ENCODE data around the gene DGKG.

Gene DGKG

GRCh38 chr3:186214670-186215069 lies 147.4 kb downstream of the DGKG start:
- Histone ChIP-seq H3K9ac (ENCODE audit: low read length) (no peak overlapping the region), H3K36me3 (ENCODE audit: insufficient read depth, low read length) (no peaks in the 10 kb centered on the region), H3K9me3 (ENCODE audit: low read length) (no peaks in the 10 kb centered on the region), H3K4me3 (ENCODE audit: low read depth in 1 of 2, low read length in 2 of 2) (no peak overlapping the region), H3K27ac (ENCODE audit: low read depth, low read length) (no peak overlapping the region), H3K4me1 (ENCODE audit: insufficient read depth, low read length) (peaks cover 13% of the 10 kb centered on the region), H3K27me3 (ENCODE audit: control insufficient read depth in 1 of 2, insufficient read depth in 2 of 2, low read length in 2 of 2) (no peaks in the 10 kb centered on the region)

GRCh38 chr3:186213946-186214345 lies 148.1 kb downstream of the DGKG start:
- H3K9me3 ChIP-seq (ENCODE audit: low read length), result no peaks in the 10 kb centered on the region
- no peak overlapping the region for H3K9ac ChIP-seq (ENCODE audit: low read length)
- H3K4me1 ChIP-seq (ENCODE audit: insufficient read depth, low read length), result peaks cover 15% of the 10 kb centered on the region
- H3K27me3 ChIP-seq (ENCODE audit: control insufficient read depth in 1 of 2, insufficient read depth in 2 of 2, low read length in 2 of 2), result no peaks in the 10 kb centered on the region
- no peak overlapping the region for H3K27ac ChIP-seq (ENCODE audit: low read depth, low read length)
- H3K36me3 ChIP-seq (ENCODE audit: insufficient read depth, low read length), result no peaks in the 10 kb centered on the region
- H3K4me3 ChIP-seq (ENCODE audit: low read depth in 1 of 2, low read length in 2 of 2), result no peak overlapping the region

- H3K27ac ChIP-seq (ENCODE audit: low read depth, low read length), result no peak overlapping the region
- no peaks in the 10 kb centered on the region for H3K9me3 ChIP-seq (ENCODE audit: low read length)
- no peaks in the 10 kb centered on the region for H3K36me3 ChIP-seq (ENCODE audit: insufficient read depth, low read length)
- no peaks in the 10 kb centered on the region for H3K27me3 ChIP-seq (ENCODE audit: control insufficient read depth in 1 of 2, insufficient read depth in 2 of 2, low read length in 2 of 2)
- H3K9ac ChIP-seq (ENCODE audit: low read length), result no peak overlapping the region
- H3K4me3 ChIP-seq (ENCODE audit: low read depth in 1 of 2, low read length in 2 of 2), result no peak overlapping the region
- H3K4me1 ChIP-seq (ENCODE audit: insufficient read depth, low read length), result peaks cover 19% of the 10 kb centered on the region
Measured at GRCh38 chr3:186212611-186213010, 149.4 kb downstream of the DGKG start.

- Histone ChIP-seq H3K4me1 (ENCODE audit: insufficient read depth, low read length) (peaks cover 19% of the 10 kb centered on the region), H3K27me3 (ENCODE audit: control insufficient read depth in 1 of 2, insufficient read depth in 2 of 2, low read length in 2 of 2) (no peaks in the 10 kb centered on the region), H3K9ac (ENCODE audit: low read length) (no peak overlapping the region), H3K9me3 (ENCODE audit: low read length) (no peaks in the 10 kb centered on the region), H3K36me3 (ENCODE audit: insufficient read depth, low read length) (no peaks in the 10 kb centered on the region), H3K4me3 (ENCODE audit: low read depth in 1 of 2, low read length in 2 of 2) (peak overlapping the region in 1 of 2 donors; percentile 9), H3K27ac (ENCODE audit: low read depth, low read length) (peak overlapping the region; percentile 43)
Measured at GRCh38 chr3:186210852-186211500, 151.1 kb downstream of the DGKG start.

- Histone ChIP-seq H3K9me3 (ENCODE audit: low read length) (no peaks in the 10 kb centered on the region), H3K36me3 (ENCODE audit: insufficient read depth, low read length) (no peaks in the 10 kb centered on the region), H3K4me3 (ENCODE audit: low read depth in 1 of 2, low read length in 2 of 2) (peak overlapping the region in 1 of 2 donors; percentile 9), H3K9ac (ENCODE audit: low read length) (no peak overlapping the region), H3K27me3 (ENCODE audit: control insufficient read depth in 1 of 2, insufficient read depth in 2 of 2, low read length in 2 of 2) (no peaks in the 10 kb centered on the region), H3K27ac (ENCODE audit: low read depth, low read length) (peak overlapping the region; percentile 43), H3K4me1 (ENCODE audit: insufficient read depth, low read length) (peaks cover 19% of the 10 kb centered on the region)
Measured at GRCh38 chr3:186209810-186210752, 152.0 kb downstream of the DGKG start.

- H3K9ac ChIP-seq (ENCODE audit: low read length), result no peak overlapping the region
- no peak overlapping the region for H3K27ac ChIP-seq (ENCODE audit: low read depth, low read length)
- no peak overlapping the region for H3K4me3 ChIP-seq (ENCODE audit: low read depth in 1 of 2, low read length in 2 of 2)
- H3K9me3 ChIP-seq (ENCODE audit: low read length), result no peaks in the 10 kb centered on the region
- no peaks in the 10 kb centered on the region for H3K27me3 ChIP-seq (ENCODE audit: control insufficient read depth in 1 of 2, insufficient read depth in 2 of 2, low read length in 2 of 2)
- H3K4me1 ChIP-seq (ENCODE audit: insufficient read depth, low read length), result peaks cover 19% of the 10 kb centered on the region
- no peaks in the 10 kb centered on the region for H3K36me3 ChIP-seq (ENCODE audit: insufficient read depth, low read length)
Measured at GRCh38 chr3:186208296-186208989, 153.6 kb downstream of the DGKG start.

- Histone ChIP-seq H3K9me3 (ENCODE audit: low read length) (no peaks in the 10 kb centered on the region), H3K27ac (ENCODE audit: low read depth, low read length) (no peak overlapping the region), H3K4me3 (ENCODE audit: low read depth in 1 of 2, low read length in 2 of 2) (no peak overlapping the region), H3K9ac (ENCODE audit: low read length) (no peak overlapping the region), H3K4me1 (ENCODE audit: insufficient read depth, low read length) (peaks cover 19% of the 10 kb centered on the region), H3K27me3 (ENCODE audit: control insufficient read depth in 1 of 2, insufficient read depth in 2 of 2, low read length in 2 of 2) (no peaks in the 10 kb centered on the region), H3K36me3 (ENCODE audit: insufficient read depth, low read length) (no peaks in the 10 kb centered on the region)
Measured at GRCh38 chr3:186207515-186207914, 154.5 kb downstream of the DGKG start.

GRCh38 chr3:186200726-186201125 lies 161.3 kb downstream of the DGKG start:
- Histone ChIP-seq H3K4me3 (ENCODE audit: low read depth in 1 of 2, low read length in 2 of 2) (no peak overlapping the region), H3K36me3 (ENCODE audit: insufficient read depth, low read length) (peaks cover 4% of the 10 kb centered on the region), H3K9me3 (ENCODE audit: low read length) (no peaks in the 10 kb centered on the region), H3K27me3 (ENCODE audit: control insufficient read depth in 1 of 2, insufficient read depth in 2 of 2, low read length in 2 of 2) (no peaks in the 10 kb centered on the region), H3K27ac (ENCODE audit: low read depth, low read length) (no peak overlapping the region), H3K9ac (ENCODE audit: low read length) (no peak overlapping the region), H3K4me1 (ENCODE audit: insufficient read depth, low read length) (no peaks in the 10 kb centered on the region)

- H3K9ac ChIP-seq (ENCODE audit: low read length), result no peak overlapping the region
- H3K27me3 ChIP-seq (ENCODE audit: control insufficient read depth in 1 of 2, insufficient read depth in 2 of 2, low read length in 2 of 2), result peaks cover 0 to 4% of the 10 kb centered on the region in 2 donors
- no peaks in the 10 kb centered on the region for H3K9me3 ChIP-seq (ENCODE audit: low read length)
- no peaks in the 10 kb centered on the region for H3K4me1 ChIP-seq (ENCODE audit: insufficient read depth, low read length)
- no peak overlapping the region for H3K27ac ChIP-seq (ENCODE audit: low read depth, low read length)
- H3K4me3 ChIP-seq (ENCODE audit: low read depth in 1 of 2, low read length in 2 of 2), result no peak overlapping the region
- H3K36me3 ChIP-seq (ENCODE audit: insufficient read depth, low read length), result peaks cover 4% of the 10 kb centered on the region
Measured at GRCh38 chr3:186198442-186198841, 163.6 kb downstream of the DGKG start.

GRCh38 chr3:186194451-186194811 lies 167.6 kb downstream of the DGKG start:
- Histone ChIP-seq H3K4me3 (ENCODE audit: low read depth in 1 of 2, low read length in 2 of 2) (no peak overlapping the region), H3K4me1 (ENCODE audit: insufficient read depth, low read length) (no peaks in the 10 kb centered on the region), H3K27ac (ENCODE audit: low read depth, low read length) (no peak overlapping the region), H3K9ac (ENCODE audit: low read length) (no peak overlapping the region), H3K36me3 (ENCODE audit: insufficient read depth, low read length) (no peaks in the 10 kb centered on the region), H3K27me3 (ENCODE audit: control insufficient read depth in 1 of 2, insufficient read depth in 2 of 2, low read length in 2 of 2) (peaks cover 0 to 5% of the 10 kb centered on the region in 2 donors), H3K9me3 (ENCODE audit: low read length) (no peaks in the 10 kb centered on the region)

All from muscle layer of colon (tissue), 2 donors.